Caco-2 (cell line): ENCODE data around the gene PTPRG. TPM values are rescaled to one million over a fixed set of nuclear protein-coding genes. Genes with fewer than 3 reads are reported as not detected.

Experiments used
- BruUV-seq: library from RNA; stranded (reverse); fragments of 400-500 nt; replicated peaks from 2 replicates; lab custom pipeline; 2021; lab: Mats Ljungman, UMichigan
- CTCF ChIA-PET: fragments of 300-600 bp; sonication (Branson Sonifier 250); formaldehyde crosslinking; loops from one replicate; lab custom pipeline; 2022; ENCODE audit warnings: antibody characterized with exemption; lab: Charles Lee
- POLR2A ChIA-PET: fragments of 300-600 bp; sonication (Branson Sonifier 250); formaldehyde crosslinking; loops from one replicate; lab custom pipeline; 2022; ENCODE audit warnings: antibody characterized with exemption; lab: Charles Lee
- DNase-seq, 2 experiments: peaks; one replicate each; pipeline versions ENCODE4 v3.0.0 to v3.0.0-alpha.2; 2020 to 2022
- H3K27me3 ChIP-seq: replicated peaks from 2 replicates; pipeline ENCODE4 v1.6.0; 2011; ENCODE audit warnings: low read length; ENCODE audit not compliant: control insufficient read depth, insufficient read depth
- H3K36me3 ChIP-seq: 2 replicates; pipeline ENCODE4 v1.5.1; 2011; ENCODE audit warnings: low read length; ENCODE audit not compliant: control insufficient read depth, insufficient read depth
- H3K4me1 ChIP-seq: fragments of 250-450 bp; sonication (Bioruptor Pico); 2 replicates; pipeline ENCODE4 v1.5.1; 2020; ENCODE audit warnings: mild to moderate bottlenecking
- H3K4me3 ChIP-seq: 2 replicates; pipeline ENCODE4 v1.5.1; 2011; ENCODE audit warnings: low read depth, mild to moderate bottlenecking, control low read depth, low read length
- H3K9me3 ChIP-seq: fragments of 250-450 bp; sonication (Bioruptor Pico); 2 replicates; pipeline ENCODE4 v1.5.1; 2020; ENCODE audit warnings: mild to moderate bottlenecking, moderate library complexity
- H3K27ac Mint-ChIP-seq: one replicate; pipeline ENCODE4 v1.8.0; 2022; ENCODE audit warnings: mixed read lengths; ENCODE audit not compliant: unreplicated experiment
- H3K27me3 Mint-ChIP-seq: one replicate; pipeline ENCODE4 v1.8.0; 2022; ENCODE audit warnings: mixed read lengths; ENCODE audit not compliant: insufficient read depth, unreplicated experiment
- H3K36me3 Mint-ChIP-seq: one replicate; pipeline ENCODE4 v1.8.0; 2022; ENCODE audit warnings: mild to moderate bottlenecking, mixed read lengths; ENCODE audit not compliant: insufficient read depth, unreplicated experiment
- H3K4me1 Mint-ChIP-seq: one replicate; pipeline ENCODE4 v1.8.0; 2022; ENCODE audit warnings: low read depth, mixed read lengths; ENCODE audit not compliant: unreplicated experiment
- H3K4me3 Mint-ChIP-seq: one replicate; pipeline ENCODE4 v1.8.0; 2022; ENCODE audit warnings: mild to moderate bottlenecking, moderate library complexity, mixed read lengths; ENCODE audit not compliant: unreplicated experiment
- H3K9me3 Mint-ChIP-seq: one replicate; pipeline ENCODE4 v1.8.0; 2022; ENCODE audit warnings: mixed read lengths; ENCODE audit not compliant: unreplicated experiment
- intact Hi-C: fragments of 100-400 bp; cut with micrococcal nuclease; formaldehyde crosslinking; loops from one replicate; pipeline ENCODE4 v1.10.0; 2022; ENCODE audit not compliant: unreplicated experiment
- total RNA-seq: library from RNA; stranded (reverse); gene quantifications from 2 replicates; pipeline ENCODE4 v1.2.3, GENCODE V29; 2022
- TF ChIP-seq, protein P1 (sequence below), 2 experiments: fragments of 200-600 bp in 1 of 2; IDR thresholded peaks; 1 replicate in 1 of 2; 2 replicates in 1 of 2; pipeline versions ENCODE4 v1.5.1 to v1.8.0; 2011 to 2022; ENCODE audit warnings: antibody characterized with exemption in 1 of 2, control low read depth in 1 of 2, inconsistent platforms in 1 of 2, low read depth in 1 of 2, low read length in 1 of 2, mild to moderate bottlenecking in 1 of 2, moderate library complexity in 1 of 2; ENCODE audit not compliant: insufficient read depth in 1 of 2, severe bottlenecking in 1 of 2, unreplicated experiment in 1 of 2

PTPRG gene
- total RNA-seq, 1 experiment from 2014 or later: 46.4 TPM

- no peaks in the 10 kb centered on the region for H3K9me3 ChIP-seq
- H3K27me3 Mint-ChIP-seq: no peaks in the 10 kb centered on the region
- no TSS peak for BruUV-seq
- H3K36me3 Mint-ChIP-seq: peaks cover 24% of the 10 kb centered on the region
- intact Hi-C loops: no loop called here
- ChIA-PET POLR2A (no interaction called here), CTCF (no interaction called here)
- H3K4me1 ChIP-seq: no peaks in the 10 kb centered on the region
- TF ChIP-seq, protein P1, sequence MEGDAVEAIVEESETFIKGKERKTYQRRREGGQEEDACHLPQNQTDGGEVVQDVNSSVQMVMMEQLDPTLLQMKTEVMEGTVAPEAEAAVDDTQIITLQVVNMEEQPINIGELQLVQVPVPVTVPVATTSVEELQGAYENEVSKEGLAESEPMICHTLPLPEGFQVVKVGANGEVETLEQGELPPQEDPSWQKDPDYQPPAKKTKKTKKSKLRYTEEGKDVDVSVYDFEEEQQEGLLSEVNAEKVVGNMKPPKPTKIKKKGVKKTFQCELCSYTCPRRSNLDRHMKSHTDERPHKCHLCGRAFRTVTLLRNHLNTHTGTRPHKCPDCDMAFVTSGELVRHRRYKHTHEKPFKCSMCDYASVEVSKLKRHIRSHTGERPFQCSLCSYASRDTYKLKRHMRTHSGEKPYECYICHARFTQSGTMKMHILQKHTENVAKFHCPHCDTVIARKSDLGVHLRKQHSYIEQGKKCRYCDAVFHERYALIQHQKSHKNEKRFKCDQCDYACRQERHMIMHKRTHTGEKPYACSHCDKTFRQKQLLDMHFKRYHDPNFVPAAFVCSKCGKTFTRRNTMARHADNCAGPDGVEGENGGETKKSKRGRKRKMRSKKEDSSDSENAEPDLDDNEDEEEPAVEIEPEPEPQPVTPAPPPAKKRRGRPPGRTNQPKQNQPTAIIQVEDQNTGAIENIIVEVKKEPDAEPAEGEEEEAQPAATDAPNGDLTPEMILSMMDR (IDR thresholded peaks at IDR 0.05; ENCODE audit: insufficient read depth in 1 of 2, low read depth in 1 of 2, low read length in 1 of 2, severe bottlenecking in 1 of 2, unreplicated experiment in 1 of 2): no peak
- H3K4me3 ChIP-seq: no peak overlapping the region
- H3K4me1 Mint-ChIP-seq: no peaks in the 10 kb centered on the region
- H3K4me3 Mint-ChIP-seq: no peak overlapping the region
- no peak for DNase-seq
- H3K9me3 Mint-ChIP-seq: no peaks in the 10 kb centered on the region
- H3K27ac Mint-ChIP-seq: no peak overlapping the region
- no peaks in the 10 kb centered on the region for H3K27me3 ChIP-seq
- no peaks in the 10 kb centered on the region; the same call in 1 of the 2 replicates for H3K36me3 ChIP-seq
Observed at GRCh38 chr3:62225051-62225450, 663.7 kb downstream of the PTPRG start.

DNA sequence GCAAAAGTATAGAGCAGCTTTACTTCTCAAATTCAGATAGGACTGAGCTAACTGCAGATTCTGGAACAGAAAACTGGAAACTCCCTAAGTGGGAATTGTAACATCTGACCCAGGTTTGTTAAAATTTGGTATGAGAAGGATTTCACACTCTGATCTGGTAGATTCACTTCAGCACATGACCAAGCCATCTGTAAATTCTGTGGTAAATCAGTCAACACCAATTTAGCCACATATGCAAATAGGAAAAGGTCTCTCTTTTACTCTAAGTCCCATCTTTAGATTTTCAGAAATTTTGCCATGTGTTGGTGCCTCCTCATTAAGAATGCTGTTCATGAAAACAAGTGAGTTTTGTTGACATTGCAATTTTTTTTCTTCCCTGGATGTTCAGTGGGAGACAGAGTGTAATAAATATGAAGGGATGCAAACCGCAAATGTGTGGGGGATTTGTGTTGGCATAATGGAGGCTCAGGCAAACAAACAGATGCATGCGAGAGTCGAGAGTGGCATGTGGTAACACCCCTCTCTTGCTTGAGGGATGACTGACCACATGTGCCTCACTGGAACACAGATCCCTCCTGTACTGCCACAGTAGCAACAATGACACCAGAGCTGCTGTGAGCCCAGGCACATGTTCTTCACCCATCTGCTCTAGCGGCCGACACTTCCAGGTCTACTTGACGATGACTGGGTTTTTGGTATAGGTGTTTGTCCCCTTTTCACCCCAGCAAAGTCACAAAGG, 665.4 kb downstream of the PTPRG start:
- Mint-ChIP-seq H3K27me3 (no peaks in the 10 kb centered on the region), H3K36me3 (peaks cover 24% of the 10 kb centered on the region), H3K4me3 (no peak overlapping the region), H3K27ac (no peak overlapping the region), H3K9me3 (no peaks in the 10 kb centered on the region), H3K4me1 (no peaks in the 10 kb centered on the region)
- Histone ChIP-seq H3K27me3 (no peaks in the 10 kb centered on the region), H3K9me3 (no peaks in the 10 kb centered on the region), H3K36me3 (no peaks in the 10 kb centered on the region; the same call in 1 of the 2 replicates), H3K4me3 (no peak overlapping the region), H3K4me1 (no peaks in the 10 kb centered on the region)
- TF ChIP-seq, protein P1 (IDR thresholded peaks at IDR 0.05; ENCODE audit: insufficient read depth in 1 of 2, low read depth in 1 of 2, low read length in 1 of 2, severe bottlenecking in 1 of 2, unreplicated experiment in 1 of 2): no peak
- POLR2A ChIA-PET: no interaction called here
- no TSS peak for BruUV-seq
- no peak for DNase-seq
- intact Hi-C loops: no loop called here
- CTCF ChIA-PET: no interaction called here

- TF ChIP-seq, protein P1 (IDR thresholded peaks at IDR 0.05; ENCODE audit: insufficient read depth in 1 of 2, low read depth in 1 of 2, low read length in 1 of 2, severe bottlenecking in 1 of 2, unreplicated experiment in 1 of 2): no peak
- no TSS peak for BruUV-seq
- H3K36me3 Mint-ChIP-seq: peaks cover 16% of the 10 kb centered on the region
- Histone ChIP-seq H3K27me3 (no peaks in the 10 kb centered on the region), H3K36me3 (no peaks in the 10 kb centered on the region; the same call in 1 of the 2 replicates), H3K4me1 (no peaks in the 10 kb centered on the region), H3K9me3 (no peaks in the 10 kb centered on the region), H3K4me3 (no peak overlapping the region)
- POLR2A ChIA-PET: no interaction called here
- no peak overlapping the region for H3K4me3 Mint-ChIP-seq
- DNase-seq: no peak
- no peaks in the 10 kb centered on the region for H3K9me3 Mint-ChIP-seq
- no peaks in the 10 kb centered on the region for H3K4me1 Mint-ChIP-seq
- intact Hi-C loops: no loop called here
- H3K27ac Mint-ChIP-seq: no peak overlapping the region
- H3K27me3 Mint-ChIP-seq: no peaks in the 10 kb centered on the region
- CTCF ChIA-PET: interaction anchor here (0.6 kb wide), 1 partner anchor 15 kb away, joined by 3 read pairs; no protein-coding TSS in a partner anchor
Observed at GRCh38 chr3:62228467-62228866, 667.1 kb downstream of the PTPRG start.
